ENCODE data around the gene IGFBP3. TPM values are rescaled to one million over a fixed set of nuclear protein-coding genes. Genes with fewer than 3 reads are reported as not detected.

Gene IGFBP3
- total and polyA plus RNA-seq, 2 donors from 2014 or later: 50.5 to 193 TPM

GRCh38 chr7:45893374-45893995, 27.6 kb downstream of the IGFBP3 start:
- FAIRE-seq (no peak), DNase-seq (no peak)
- Histone ChIP-seq H3K4me1 (ENCODE audit: control insufficient read depth in 2 of 3, insufficient read depth in 2 of 3, low read depth in 1 of 3, low read length in 3 of 3) (peaks cover 0 to 2% (median 0%) of the 10 kb centered on the region in 3 donors), H3K27ac (ENCODE audit: low read depth in 2 of 2, low read length in 2 of 2) (no peak overlapping the region), H3K9me3 (ENCODE audit: control insufficient read depth in 2 of 3, insufficient read depth in 1 of 3, low read length in 3 of 3) (no peaks in the 10 kb centered on the region), H3K36me3 (ENCODE audit: control insufficient read depth in 2 of 3, insufficient read depth in 3 of 3, low read length in 3 of 3) (no peaks in the 10 kb centered on the region), H3K4me3 (ENCODE audit: low read length in 3 of 3) (no peak overlapping the region), H3K27me3 (ENCODE audit: control insufficient read depth, insufficient read depth, low read length) (peaks cover 3% of the 10 kb centered on the region), H3K9ac (ENCODE audit: low read length in 3 of 3) (no peak overlapping the region)
- TF ChIP-seq, protein P1, sequence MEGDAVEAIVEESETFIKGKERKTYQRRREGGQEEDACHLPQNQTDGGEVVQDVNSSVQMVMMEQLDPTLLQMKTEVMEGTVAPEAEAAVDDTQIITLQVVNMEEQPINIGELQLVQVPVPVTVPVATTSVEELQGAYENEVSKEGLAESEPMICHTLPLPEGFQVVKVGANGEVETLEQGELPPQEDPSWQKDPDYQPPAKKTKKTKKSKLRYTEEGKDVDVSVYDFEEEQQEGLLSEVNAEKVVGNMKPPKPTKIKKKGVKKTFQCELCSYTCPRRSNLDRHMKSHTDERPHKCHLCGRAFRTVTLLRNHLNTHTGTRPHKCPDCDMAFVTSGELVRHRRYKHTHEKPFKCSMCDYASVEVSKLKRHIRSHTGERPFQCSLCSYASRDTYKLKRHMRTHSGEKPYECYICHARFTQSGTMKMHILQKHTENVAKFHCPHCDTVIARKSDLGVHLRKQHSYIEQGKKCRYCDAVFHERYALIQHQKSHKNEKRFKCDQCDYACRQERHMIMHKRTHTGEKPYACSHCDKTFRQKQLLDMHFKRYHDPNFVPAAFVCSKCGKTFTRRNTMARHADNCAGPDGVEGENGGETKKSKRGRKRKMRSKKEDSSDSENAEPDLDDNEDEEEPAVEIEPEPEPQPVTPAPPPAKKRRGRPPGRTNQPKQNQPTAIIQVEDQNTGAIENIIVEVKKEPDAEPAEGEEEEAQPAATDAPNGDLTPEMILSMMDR (IDR thresholded peaks at IDR 0.05; ENCODE audit: borderline replicate concordance, extremely low read depth, insufficient read depth): no peak
- intact Hi-C loops (cut with DNase I): no loop called here

DNA sequence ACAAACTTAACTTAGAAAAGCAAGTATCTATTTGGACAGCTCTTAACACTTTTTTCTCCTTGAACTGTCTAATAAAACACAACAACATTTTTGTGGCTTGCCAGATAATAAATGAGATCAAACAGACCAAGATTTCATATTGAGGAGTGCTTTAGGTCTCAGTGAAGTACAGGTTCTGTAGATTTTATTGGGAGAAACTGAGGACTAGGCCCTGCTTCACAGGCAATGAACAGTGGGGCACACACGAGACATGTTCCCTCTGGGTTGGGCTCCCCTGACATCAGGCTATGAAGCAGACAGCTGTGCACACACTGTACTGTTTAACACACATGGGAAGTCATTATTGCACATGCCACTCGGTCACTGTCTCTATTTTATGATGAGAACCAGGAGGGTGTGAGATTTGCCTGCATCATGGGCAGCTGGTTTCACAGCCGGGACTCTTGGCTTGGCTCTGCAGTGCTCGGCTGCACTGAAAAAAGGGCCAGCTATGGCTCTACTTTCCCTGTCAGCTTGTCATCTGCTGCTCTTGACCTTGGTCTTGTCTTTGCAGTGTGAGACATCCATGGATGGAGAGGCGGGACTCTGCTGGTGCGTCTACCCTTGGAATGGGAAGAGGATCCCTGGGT, 28.6 kb downstream of the IGFBP3 start:
- no peaks in the 10 kb centered on the region for H3K36me3 ChIP-seq (ENCODE audit: control insufficient read depth in 2 of 3, insufficient read depth in 3 of 3, low read length in 3 of 3)
- H3K27me3 ChIP-seq (ENCODE audit: control insufficient read depth, insufficient read depth, low read length): peaks cover 9% of the 10 kb centered on the region
- H3K4me1 ChIP-seq (ENCODE audit: control insufficient read depth in 2 of 3, insufficient read depth in 2 of 3, low read depth in 1 of 3, low read length in 3 of 3): peaks cover 0 to 8% (median 0%) of the 10 kb centered on the region in 3 donors
- DNase-seq (no peak), FAIRE-seq (no peak)
- no peaks in the 10 kb centered on the region for H3K9me3 ChIP-seq (ENCODE audit: control insufficient read depth in 2 of 3, insufficient read depth in 1 of 3, low read length in 3 of 3)
- intact Hi-C loops (cut with DNase I): no loop called here
- H3K27ac ChIP-seq (ENCODE audit: low read depth in 2 of 2, low read length in 2 of 2): no peak overlapping the region
- no peak overlapping the region for H3K4me3 ChIP-seq (ENCODE audit: low read length in 3 of 3)
- no peak overlapping the region for H3K9ac ChIP-seq (ENCODE audit: low read length in 3 of 3)
- TF ChIP-seq, protein P1 (IDR thresholded peaks at IDR 0.05; ENCODE audit: borderline replicate concordance, extremely low read depth, insufficient read depth): no peak

GRCh38 chr7:45891462-45892402, 29.3 kb downstream of the IGFBP3 start:
- no peak overlapping the region for H3K27ac ChIP-seq (ENCODE audit: low read depth in 2 of 2, low read length in 2 of 2)
- no peak overlapping the region for H3K9ac ChIP-seq (ENCODE audit: low read length in 3 of 3)
- intact Hi-C loops (cut with DNase I): no loop called here
- no peak for DNase-seq
- TF ChIP-seq, protein P1 (IDR thresholded peaks at IDR 0.05; ENCODE audit: borderline replicate concordance, extremely low read depth, insufficient read depth): no peak
- H3K4me1 ChIP-seq (ENCODE audit: control insufficient read depth in 2 of 3, insufficient read depth in 2 of 3, low read depth in 1 of 3, low read length in 3 of 3): peaks cover 0 to 8% (median 0%) of the 10 kb centered on the region in 3 donors
- H3K36me3 ChIP-seq (ENCODE audit: control insufficient read depth in 2 of 3, insufficient read depth in 3 of 3, low read length in 3 of 3): no peaks in the 10 kb centered on the region
- no peak overlapping the region for H3K4me3 ChIP-seq (ENCODE audit: low read length in 3 of 3)
- FAIRE-seq: no peak
- H3K27me3 ChIP-seq (ENCODE audit: control insufficient read depth, insufficient read depth, low read length): peaks cover 13% of the 10 kb centered on the region
- H3K9me3 ChIP-seq (ENCODE audit: control insufficient read depth in 2 of 3, insufficient read depth in 1 of 3, low read length in 3 of 3): no peaks in the 10 kb centered on the region
